Sigmoid colon (tissue), 4 donors: ENCODE data around the gene CCSAP.

Experiments
- EP300 ChIP-seq, 4 donors: sonication (generic); formaldehyde crosslinking; IDR thresholded peaks; one replicate each; pipeline ENCODE4 v1.6.1; 2017; ENCODE audit warnings: antibody characterized with exemption in 4 of 4
- POLR2A ChIP-seq, 2 donors: fragments of 450-650 bp; IDR thresholded peaks; one replicate each; pipeline ENCODE4 v1.6.1; 2016; ENCODE audit warnings: antibody characterized with exemption in 2 of 2, mild to moderate bottlenecking in 2 of 2, moderate library complexity in 2 of 2
- POLR2AphosphoS5 ChIP-seq, 4 donors: sonication (generic); formaldehyde crosslinking; IDR thresholded peaks; one replicate each; pipeline ENCODE4 v1.6.1; 2017; ENCODE audit warnings: antibody characterized with exemption in 4 of 4
- TF ChIP-seq, protein P1 (sequence below), 4 experiments: fragments of 450-650 bp in 3 of 4; fragments of 200-600 bp in 1 of 4; IDR thresholded peaks; one replicate each; pipeline ENCODE4 v1.5.1; 2016 to 2019; ENCODE audit warnings: antibody characterized with exemption in 4 of 4, mild to moderate bottlenecking in 3 of 4, moderate library complexity in 2 of 4

GRCh38 chr1:229334716-229335115 lies 8.1 kb downstream of the CCSAP start:
- TF ChIP-seq, protein P1, sequence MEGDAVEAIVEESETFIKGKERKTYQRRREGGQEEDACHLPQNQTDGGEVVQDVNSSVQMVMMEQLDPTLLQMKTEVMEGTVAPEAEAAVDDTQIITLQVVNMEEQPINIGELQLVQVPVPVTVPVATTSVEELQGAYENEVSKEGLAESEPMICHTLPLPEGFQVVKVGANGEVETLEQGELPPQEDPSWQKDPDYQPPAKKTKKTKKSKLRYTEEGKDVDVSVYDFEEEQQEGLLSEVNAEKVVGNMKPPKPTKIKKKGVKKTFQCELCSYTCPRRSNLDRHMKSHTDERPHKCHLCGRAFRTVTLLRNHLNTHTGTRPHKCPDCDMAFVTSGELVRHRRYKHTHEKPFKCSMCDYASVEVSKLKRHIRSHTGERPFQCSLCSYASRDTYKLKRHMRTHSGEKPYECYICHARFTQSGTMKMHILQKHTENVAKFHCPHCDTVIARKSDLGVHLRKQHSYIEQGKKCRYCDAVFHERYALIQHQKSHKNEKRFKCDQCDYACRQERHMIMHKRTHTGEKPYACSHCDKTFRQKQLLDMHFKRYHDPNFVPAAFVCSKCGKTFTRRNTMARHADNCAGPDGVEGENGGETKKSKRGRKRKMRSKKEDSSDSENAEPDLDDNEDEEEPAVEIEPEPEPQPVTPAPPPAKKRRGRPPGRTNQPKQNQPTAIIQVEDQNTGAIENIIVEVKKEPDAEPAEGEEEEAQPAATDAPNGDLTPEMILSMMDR (IDR thresholded peaks at IDR 0.05): no peak
- TF ChIP-seq EP300 (IDR thresholded peaks at IDR 0.05) (no peak), POLR2AphosphoS5 (IDR thresholded peaks at IDR 0.05) (no peak), POLR2A (IDR thresholded peaks at IDR 0.05) (no peak)
